ENCODE measurements around the gene LIF. TPM values are rescaled to one million over a fixed set of nuclear protein-coding genes. Genes with fewer than 3 reads are reported as not detected.

The LIF gene
- total RNA-seq, 4 donors from 2014 or later = 4.2 to 15.3 (median 8.5) TPM

- DNase-seq (ENCODE audit: low spot score in 2 of 2) = no peak
- no peak for TF ChIP-seq POLR2A (IDR thresholded peaks at IDR 0.05)
- no peak for TF ChIP-seq POLR2AphosphoS5 (IDR thresholded peaks at IDR 0.05)
- no peak for TF ChIP-seq CTCF (IDR thresholded peaks at IDR 0.05)
- no peak for TF ChIP-seq EP300 (IDR thresholded peaks at IDR 0.05)
- 68% methylated on average over 11 of the region's 17 CpGs for WGBS
- Histone ChIP-seq H3K4me3 (no peak overlapping the region), H3K27me3 (peaks cover 6% of the 10 kb centered on the region), H3K4me1 (peaks cover 19% of the 10 kb centered on the region), H3K36me3 (no peaks in the 10 kb centered on the region), H3K27ac (no peak overlapping the region), H3K9me3 (no peaks in the 10 kb centered on the region)
These were observed 13.8 kb downstream of the LIF start for GRCh38 chr22:30232716-30233218.

- Histone ChIP-seq H3K4me1 (peaks cover 19% of the 10 kb centered on the region), H3K4me3 (no peak overlapping the region), H3K27ac (no peak overlapping the region), H3K36me3 (no peaks in the 10 kb centered on the region), H3K9me3 (no peaks in the 10 kb centered on the region), H3K27me3 (peaks cover 6% of the 10 kb centered on the region)
- 88% methylated on average over 9 of the region's 9 CpGs for WGBS
- no peak for TF ChIP-seq POLR2A (IDR thresholded peaks at IDR 0.05)
- no peak for TF ChIP-seq CTCF (IDR thresholded peaks at IDR 0.05)
- TF ChIP-seq EP300 (IDR thresholded peaks at IDR 0.05) = no peak
- no peak for TF ChIP-seq POLR2AphosphoS5 (IDR thresholded peaks at IDR 0.05)
- DNase-seq (ENCODE audit: low spot score in 2 of 2) = no peak
These were observed 15.6 kb downstream of the LIF start for GRCh38 chr22:30230787-30231461.

- H3K36me3 ChIP-seq = no peaks in the 10 kb centered on the region
- no peaks in the 10 kb centered on the region for H3K9me3 ChIP-seq
- peaks cover 17% of the 10 kb centered on the region for H3K4me1 ChIP-seq
- no peak overlapping the region for H3K27ac ChIP-seq
- DNase-seq (ENCODE audit: low spot score in 2 of 2) = no peak
- no peak for TF ChIP-seq POLR2AphosphoS5 (IDR thresholded peaks at IDR 0.05)
- no peak for TF ChIP-seq CTCF (IDR thresholded peaks at IDR 0.05)
- no peak for TF ChIP-seq POLR2A (IDR thresholded peaks at IDR 0.05)
- TF ChIP-seq EP300 (IDR thresholded peaks at IDR 0.05) = no peak
- H3K4me3 ChIP-seq = no peak overlapping the region
- peaks cover 6% of the 10 kb centered on the region for H3K27me3 ChIP-seq
- WGBS = 93% methylated on average over 3 of the region's 3 CpGs
These were observed 16.2 kb downstream of the LIF start for GRCh38 chr22:30230330-30230729.

GRCh38 chr22:30228509-30229359, 17.8 kb downstream of the LIF start:
- H3K4me3 ChIP-seq = no peak overlapping the region
- peaks cover 6% of the 10 kb centered on the region for H3K27me3 ChIP-seq
- WGBS = 53% methylated on average over 12 of the region's 21 CpGs
- H3K9me3 ChIP-seq = no peaks in the 10 kb centered on the region
- H3K36me3 ChIP-seq = no peaks in the 10 kb centered on the region
- TF ChIP-seq CTCF (IDR thresholded peaks at IDR 0.05) (no peak), EP300 (IDR thresholded peaks at IDR 0.05) (no peak), POLR2AphosphoS5 (IDR thresholded peaks at IDR 0.05) (no peak), POLR2A (IDR thresholded peaks at IDR 0.05) (no peak)
- DNase-seq (ENCODE audit: low spot score in 2 of 2) = no peak
- no peak overlapping the region for H3K27ac ChIP-seq
- H3K4me1 ChIP-seq = peaks cover 19% of the 10 kb centered on the region
